ENCODE results near the gene CASQ2.
"Not testable (repeated sequence)": the region's sequence is repeated elsewhere in the genome, so short reads cannot be mapped to it uniquely, and the experiment has no call there.

CASQ2 gene

GRCh38 chr1:115781343-115781742, 12.8 kb upstream of the CASQ2 start:
- no peak for DNase-seq (ENCODE audit: low read depth in 2 of 2)

- not testable (repeated sequence) for DNase-seq (ENCODE audit: low read depth in 2 of 2)
Observed at GRCh38 chr1:115780655-115781054, 12.1 kb upstream of the CASQ2 start.

GRCh38 chr1:115779075-115779474, 10.6 kb upstream of the CASQ2 start:
- DNase-seq (ENCODE audit: low read depth in 2 of 2): not testable (repeated sequence)

- no peak for DNase-seq (ENCODE audit: low read depth in 2 of 2)
Observed at GRCh38 chr1:115771847-115772457, 3.4 kb upstream of the CASQ2 start.

- no peak for DNase-seq (ENCODE audit: low read depth in 2 of 2)
Observed at GRCh38 chr1:115771094-115771846, 2.8 kb upstream of the CASQ2 start.

DNA sequence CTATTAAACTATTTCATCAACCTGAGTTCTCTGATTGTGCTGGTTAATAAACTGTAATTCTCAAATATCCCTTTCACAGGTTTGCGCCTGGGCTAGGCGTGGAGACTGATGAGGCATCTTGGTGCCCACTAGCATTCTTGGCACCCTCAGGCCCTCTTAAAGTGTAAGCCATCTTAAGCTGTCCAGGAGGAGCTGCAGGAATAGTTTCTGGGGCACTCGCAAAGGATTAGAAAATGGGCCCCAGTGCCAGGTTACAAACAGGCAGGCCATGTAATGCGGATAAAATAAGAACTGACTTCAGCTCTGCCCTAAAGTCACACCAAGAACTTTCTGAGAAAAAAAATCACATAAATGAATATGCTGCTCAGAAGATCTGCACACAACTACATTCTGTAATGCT, 1.1 kb downstream of the CASQ2 start:
- no peak for DNase-seq (ENCODE audit: low read depth in 2 of 2)

- no peak for DNase-seq (ENCODE audit: low read depth in 2 of 2)
Observed at GRCh38 chr1:115765091-115765490, 3.4 kb downstream of the CASQ2 start.

DNA sequence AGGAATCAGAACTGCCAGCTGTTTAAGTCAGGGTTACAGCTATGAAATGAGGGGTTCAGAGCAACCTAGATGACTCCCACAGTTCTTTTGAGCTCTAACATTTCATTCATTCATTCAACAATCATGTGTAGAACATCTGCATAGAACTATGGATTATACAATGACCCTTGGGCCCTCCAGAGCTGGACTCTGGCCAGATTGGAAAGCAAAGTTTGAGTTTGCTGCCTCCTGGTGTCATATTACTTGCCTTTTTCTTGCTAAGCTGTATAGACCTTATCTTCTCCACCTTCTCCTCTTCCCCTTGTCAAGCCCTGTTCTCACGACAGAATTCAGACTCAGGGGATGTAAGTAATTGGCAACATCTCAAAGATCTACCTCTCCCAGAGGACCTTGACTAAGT, 4.0 kb downstream of the CASQ2 start:
- no peak for DNase-seq (ENCODE audit: low read depth in 2 of 2)

- no peak for DNase-seq (ENCODE audit: low read depth in 2 of 2)
Observed at GRCh38 chr1:115762779-115763178, 5.7 kb downstream of the CASQ2 start.

DNA sequence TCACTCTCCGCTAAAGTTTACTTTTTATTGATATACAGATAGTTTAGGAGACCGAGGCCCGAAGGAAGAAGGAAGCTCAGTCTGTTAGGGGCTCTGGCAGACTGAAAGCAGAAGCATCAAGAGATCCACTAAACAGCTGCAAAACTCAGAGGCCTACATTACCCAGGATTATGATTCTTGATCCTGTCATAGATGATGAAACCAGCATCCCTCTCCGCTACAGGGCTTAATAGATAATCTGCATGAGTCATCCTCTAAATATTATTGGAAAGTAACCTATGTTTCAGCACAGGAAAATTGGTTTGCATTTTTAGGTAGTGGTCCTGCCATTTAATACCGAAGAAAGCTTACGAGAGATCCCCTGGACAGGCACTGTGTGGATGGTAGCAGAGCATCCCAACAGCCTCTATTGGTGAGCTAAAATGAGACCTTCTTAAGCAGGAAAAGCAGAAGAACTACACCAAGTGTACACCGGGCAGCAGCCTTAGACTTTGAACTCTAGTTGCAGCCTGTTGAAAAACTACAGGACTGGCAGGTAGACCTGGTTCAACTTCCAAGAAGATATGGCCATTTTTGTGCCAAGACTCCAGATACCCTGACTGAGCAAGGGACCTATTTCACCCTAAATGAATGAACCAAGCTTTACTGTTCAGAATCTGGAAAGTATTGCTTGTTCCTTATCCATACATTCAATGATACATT, 6.8 kb downstream of the CASQ2 start:
- DNase-seq (ENCODE audit: low read depth in 2 of 2): no peak

- no peak for DNase-seq (ENCODE audit: low read depth in 2 of 2)
Observed at GRCh38 chr1:115757856-115758255, 10.7 kb downstream of the CASQ2 start.

- DNase-seq (ENCODE audit: low read depth in 2 of 2): no peak
Observed at GRCh38 chr1:115757326-115757725, 11.2 kb downstream of the CASQ2 start.

GRCh38 chr1:115755456-115756370, 12.8 kb downstream of the CASQ2 start:
- DNase-seq (ENCODE audit: low read depth in 2 of 2): no peak

DNA sequence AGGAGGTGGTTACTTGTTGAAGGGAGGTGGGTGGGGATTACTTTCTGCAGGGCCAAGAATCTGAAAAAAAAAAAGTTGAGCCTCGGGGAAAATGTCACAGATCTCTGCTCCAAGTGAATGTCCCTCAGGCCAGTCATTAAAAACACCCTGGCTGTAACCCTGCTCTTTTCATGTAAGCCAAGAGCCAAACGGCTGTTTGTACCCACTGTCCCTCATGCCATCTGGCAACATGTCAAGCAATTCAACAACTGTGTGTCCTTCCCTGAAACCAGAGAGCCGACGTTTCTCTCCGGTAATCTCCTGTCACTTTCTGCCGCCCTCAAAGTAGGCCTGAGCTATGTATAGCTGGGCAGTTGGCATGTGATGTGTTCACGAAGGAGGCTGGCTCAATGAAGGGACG, 14.7 kb downstream of the CASQ2 start:
- no peak for DNase-seq (ENCODE audit: low read depth in 2 of 2)

- DNase-seq (ENCODE audit: low read depth in 2 of 2): no peak
Observed at GRCh38 chr1:115753361-115753760, 15.2 kb downstream of the CASQ2 start.

GRCh38 chr1:115748401-115749150, 19.9 kb downstream of the CASQ2 start:
- no peak for DNase-seq (ENCODE audit: low read depth in 2 of 2)

DNA sequence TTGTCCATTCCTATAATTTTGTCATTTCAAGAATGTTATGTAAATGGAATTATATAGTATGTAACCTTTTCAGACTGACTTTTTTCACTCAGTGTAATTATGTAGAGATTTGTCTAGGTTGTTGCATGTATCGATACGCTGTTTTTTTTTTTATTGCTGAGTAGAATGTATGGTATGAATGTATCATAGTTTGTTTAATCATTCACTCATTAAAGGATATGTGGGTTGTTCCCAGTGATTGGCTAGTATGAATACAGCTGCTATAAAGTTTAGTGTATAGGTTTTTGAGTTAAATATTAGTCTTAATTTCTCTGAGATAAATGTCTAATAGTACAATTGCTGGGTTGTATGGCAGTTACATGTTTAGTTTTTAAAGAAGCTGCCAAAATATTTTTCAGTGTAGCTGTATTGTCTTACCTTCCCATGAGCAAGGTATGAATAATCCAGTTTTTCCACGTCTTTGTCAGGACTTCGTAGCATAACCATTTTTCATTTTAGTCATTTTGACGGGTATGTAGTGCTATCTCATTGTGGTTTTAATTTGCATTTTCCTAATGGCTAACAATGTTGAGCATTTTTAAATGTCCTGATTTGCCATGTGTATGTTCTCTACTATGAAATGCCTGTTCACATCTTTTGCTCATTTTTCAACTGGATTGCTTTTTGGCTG, 22.4 kb downstream of the CASQ2 start:
- no peak for DNase-seq (ENCODE audit: low read depth in 2 of 2)

- no peak for DNase-seq (ENCODE audit: low read depth in 2 of 2)
Observed at GRCh38 chr1:115744646-115745275, 23.8 kb downstream of the CASQ2 start.

GRCh38 chr1:115740811-115741210, 27.7 kb downstream of the CASQ2 start:
- no peak for DNase-seq (ENCODE audit: low read depth in 2 of 2)

DNA sequence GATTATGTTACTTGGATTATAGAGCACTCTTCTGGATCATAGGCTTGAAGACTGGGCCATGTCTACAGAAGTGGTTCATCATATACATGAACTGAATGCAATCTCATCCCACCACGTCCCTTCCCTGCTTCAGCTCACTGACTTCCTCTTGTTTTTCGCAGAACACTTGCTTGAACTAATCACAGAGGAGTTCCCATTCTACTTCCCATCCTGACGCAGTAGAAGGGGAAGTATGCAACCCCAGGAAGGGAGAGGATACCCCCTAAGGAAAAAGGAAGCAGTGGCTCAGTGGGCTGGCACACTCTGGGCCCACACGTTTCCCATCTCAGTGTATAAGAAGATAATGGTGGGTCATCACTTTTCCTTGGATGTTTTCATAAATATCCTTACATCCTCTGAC, 36.2 kb downstream of the CASQ2 start:
- no peak for DNase-seq (ENCODE audit: low read depth in 2 of 2)
